ENCODE measurements around the gene MMP24.

MMP24 gene

GRCh38 chr20:35243317-35243716 lies 16.8 kb downstream of the MMP24 start:
- H3K4me2 ChIP-seq (ENCODE audit: low read length), result no peak overlapping the region
- no peaks in the 10 kb centered on the region for H3K79me2 ChIP-seq (ENCODE audit: low read length)
- H2AFZ ChIP-seq (ENCODE audit: low read depth, low read length), result no peak overlapping the region
- H3K9me3 ChIP-seq (ENCODE audit: insufficient read depth, low read length), result no peaks in the 10 kb centered on the region
- no peak overlapping the region for H3K4me3 ChIP-seq (ENCODE audit: low read length)
- no peaks in the 10 kb centered on the region for H4K20me1 ChIP-seq (ENCODE audit: insufficient read depth, low read length)
- no peaks in the 10 kb centered on the region for H3K36me3 ChIP-seq (replicated peaks; ENCODE audit: low read depth, low read length)
- H3K27ac ChIP-seq (ENCODE audit: low read length), result no peak overlapping the region
- TF ChIP-seq CTCF (IDR thresholded peaks at IDR 0.05; ENCODE audit: low read depth, low read length) (no peak), EZH2phosphoT487 (IDR thresholded peaks at IDR 0.05; ENCODE audit: low read depth) (no peak)
- no peak overlapping the region for H3K9ac ChIP-seq (ENCODE audit: low read length)
- no peaks in the 10 kb centered on the region for H3K4me1 ChIP-seq (ENCODE audit: low read length)
- H3K27me3 ChIP-seq (ENCODE audit: low read depth, low read length), result peaks cover 35% of the 10 kb centered on the region

- Histone ChIP-seq H3K9ac (ENCODE audit: low read length) (no peak overlapping the region), H3K27me3 (ENCODE audit: low read depth, low read length) (peaks cover 35% of the 10 kb centered on the region), H3K4me1 (ENCODE audit: low read length) (no peaks in the 10 kb centered on the region), H3K27ac (ENCODE audit: low read length) (no peak overlapping the region), H2AFZ (ENCODE audit: low read depth, low read length) (no peak overlapping the region), H3K4me2 (ENCODE audit: low read length) (no peak overlapping the region), H3K36me3 (replicated peaks; ENCODE audit: low read depth, low read length) (no peaks in the 10 kb centered on the region), H4K20me1 (ENCODE audit: insufficient read depth, low read length) (no peaks in the 10 kb centered on the region), H3K9me3 (ENCODE audit: insufficient read depth, low read length) (no peaks in the 10 kb centered on the region), H3K4me3 (ENCODE audit: low read length) (no peak overlapping the region), H3K79me2 (ENCODE audit: low read length) (no peaks in the 10 kb centered on the region)
- TF ChIP-seq CTCF (IDR thresholded peaks at IDR 0.05; ENCODE audit: low read depth, low read length), result no peak
- no peak for TF ChIP-seq EZH2phosphoT487 (IDR thresholded peaks at IDR 0.05; ENCODE audit: low read depth)
These were observed 17.5 kb downstream of the MMP24 start for GRCh38 chr20:35243986-35244385.

- 0 out of 2 replicates have a peak, but pooled peaks cover 3% of the 10 kb centered on the region for H3K4me1 ChIP-seq (ENCODE audit: low read length)
- no peak for TF ChIP-seq CTCF (IDR thresholded peaks at IDR 0.05; ENCODE audit: low read depth, low read length)
- TF ChIP-seq EZH2phosphoT487 (IDR thresholded peaks at IDR 0.05; ENCODE audit: low read depth), result no peak
- H2AFZ ChIP-seq (ENCODE audit: low read depth, low read length), result no peak overlapping the region
These were observed 20.2 kb downstream of the MMP24 start for GRCh38 chr20:35246723-35247122.

GRCh38 chr20:35248641-35249475 lies 22.4 kb downstream of the MMP24 start:
- Histone ChIP-seq H3K79me2 (ENCODE audit: low read length) (no peaks in the 10 kb centered on the region), H3K27me3 (ENCODE audit: low read depth, low read length) (peaks cover 8% of the 10 kb centered on the region; the same call in 1 of the 2 replicates), H4K20me1 (ENCODE audit: insufficient read depth, low read length) (no peaks in the 10 kb centered on the region), H3K4me3 (ENCODE audit: low read length) (no peak overlapping the region), H3K4me2 (ENCODE audit: low read length) (no peak overlapping the region), H3K9ac (ENCODE audit: low read length) (no peak overlapping the region), H2AFZ (ENCODE audit: low read depth, low read length) (no peak overlapping the region), H3K4me1 (ENCODE audit: low read length) (0 out of 2 replicates have a peak, but pooled peaks cover 3% of the 10 kb centered on the region), H3K36me3 (replicated peaks; ENCODE audit: low read depth, low read length) (no peaks in the 10 kb centered on the region), H3K27ac (ENCODE audit: low read length) (no peak overlapping the region), H3K9me3 (ENCODE audit: insufficient read depth, low read length) (no peaks in the 10 kb centered on the region)
- TF ChIP-seq CTCF (IDR thresholded peaks at IDR 0.05; ENCODE audit: low read depth, low read length), result no peak
- TF ChIP-seq EZH2phosphoT487 (IDR thresholded peaks at IDR 0.05; ENCODE audit: low read depth), result no peak

More at GRCh38 chr20:35246723-35247122, 20.2 kb downstream of the MMP24 start:
- H3K27me3 ChIP-seq (ENCODE audit: low read depth, low read length), result peaks cover 14% of the 10 kb centered on the region; the same call in 1 of the 2 replicates
- H3K27ac ChIP-seq (ENCODE audit: low read length), result no peak overlapping the region
- H3K4me3 ChIP-seq (ENCODE audit: low read length), result no peak overlapping the region
- H4K20me1 ChIP-seq (ENCODE audit: insufficient read depth, low read length), result no peaks in the 10 kb centered on the region
- no peaks in the 10 kb centered on the region for H3K79me2 ChIP-seq (ENCODE audit: low read length)
- no peak overlapping the region for H3K9ac ChIP-seq (ENCODE audit: low read length)
- H3K9me3 ChIP-seq (ENCODE audit: insufficient read depth, low read length), result no peaks in the 10 kb centered on the region
- H3K4me2 ChIP-seq (ENCODE audit: low read length), result no peak overlapping the region
- no peaks in the 10 kb centered on the region for H3K36me3 ChIP-seq (replicated peaks; ENCODE audit: low read depth, low read length)
